ENCODE results near the gene SIRT6.
"Not testable (repeated sequence)": the region's sequence is repeated elsewhere in the genome, so short reads cannot be mapped to it uniquely, and the experiment has no call there.

Gene SIRT6

DNA sequence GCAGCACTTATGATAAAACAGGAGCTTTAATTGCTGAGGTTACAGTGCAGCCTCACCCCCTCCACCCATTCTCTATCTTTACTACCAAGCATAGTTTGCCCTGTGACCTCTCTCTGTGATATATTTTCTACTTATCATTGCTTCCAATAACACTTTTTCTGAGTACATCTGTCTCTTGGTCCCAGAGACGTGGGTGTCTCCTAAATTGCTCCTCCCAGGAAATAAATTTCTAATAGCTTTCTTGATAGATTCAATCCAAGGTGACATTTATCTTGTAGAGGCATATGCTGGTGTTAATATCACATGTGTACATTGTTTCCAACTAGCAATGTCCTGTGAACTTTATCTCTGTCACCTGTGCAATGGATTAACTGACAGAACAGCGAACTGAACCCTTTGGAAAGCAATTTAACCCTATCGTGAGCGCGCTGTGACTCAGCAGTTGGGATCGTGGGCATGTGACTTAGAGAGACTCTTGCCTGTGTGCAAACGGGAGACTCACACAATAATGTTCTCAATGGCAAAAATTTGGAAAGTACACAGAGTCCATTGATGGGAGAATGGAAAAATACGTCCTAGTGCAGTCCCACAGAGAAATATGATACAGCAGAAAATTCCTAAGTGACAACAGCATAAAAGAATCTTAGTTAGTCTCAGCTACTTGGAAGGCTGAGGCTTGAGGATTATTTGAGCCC is 51.5 kb downstream of the SIRT6 start:
- no peak for DNase-seq

DNA sequence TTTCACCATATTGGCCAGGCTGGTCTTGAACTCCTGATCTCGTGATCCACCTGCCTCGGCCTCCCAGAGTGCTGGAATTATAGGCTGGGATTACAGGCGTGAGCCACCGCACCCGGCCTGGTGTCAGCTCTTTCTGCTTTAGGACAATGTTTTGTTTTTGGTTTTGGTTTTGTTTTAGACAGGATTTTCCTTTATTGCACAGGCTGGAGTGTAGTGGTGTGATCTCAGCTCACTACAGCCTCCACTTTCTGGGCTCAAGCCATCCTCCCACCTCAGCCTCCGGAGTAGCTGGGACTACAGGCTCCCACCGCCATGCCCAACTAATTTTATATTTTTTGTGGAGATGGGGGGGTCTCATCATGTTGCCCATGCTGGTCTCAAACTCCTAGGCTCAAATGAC is 53.3 kb downstream of the SIRT6 start:
- not testable (repeated sequence) for DNase-seq

GRCh38 chr19:4127322-4127721 is 55.0 kb downstream of the SIRT6 start:
- DNase-seq: not testable (repeated sequence)

- no peak for DNase-seq
Observed at GRCh38 chr19:4124638-4125037, 57.7 kb downstream of the SIRT6 start.
